Raji (cell line): ENCODE results near the gene GPR101.

Experiments
- POLR2A ChIP-seq: IDR thresholded peaks from 2 replicates; pipeline ENCODE4 v1.6.1; 2011; ENCODE audit warnings: low read depth, low read length, control low read depth; ENCODE audit not compliant: insufficient read depth

GPR101 gene

GRCh38 chrX:137033774-137034507 lies at the start of gene GPR101:
TSS of gene GPR101 (minus strand) at chrX:137033995. CDS start at chrX:137031674, 2,321 bp downstream.
- TF ChIP-seq POLR2A = no peak

GRCh38 chrX:137081239-137081638 lies 47.4 kb upstream of the GPR101 start:
- no peak for TF ChIP-seq POLR2A

- TF ChIP-seq POLR2A = no peak
Measured at GRCh38 chrX:137072396-137072795, 38.6 kb upstream of the GPR101 start.

- no peak for TF ChIP-seq POLR2A
Measured at GRCh38 chrX:137071596-137071995, 37.8 kb upstream of the GPR101 start.

GRCh38 chrX:137067147-137067546 lies 33.4 kb upstream of the GPR101 start:
- no peak for TF ChIP-seq POLR2A

- TF ChIP-seq POLR2A = no peak
Measured at GRCh38 chrX:137062915-137063617, 29.3 kb upstream of the GPR101 start.

GRCh38 chrX:137058339-137059127 lies 24.7 kb upstream of the GPR101 start:
- TF ChIP-seq POLR2A = no peak

GRCh38 chrX:137052643-137053235 lies 18.9 kb upstream of the GPR101 start:
- TF ChIP-seq POLR2A = no peak

- TF ChIP-seq POLR2A = no peak
Measured at GRCh38 chrX:137051978-137052642, 18.3 kb upstream of the GPR101 start.

GRCh38 chrX:137044893-137045292 lies 11.1 kb upstream of the GPR101 start:
- no peak for TF ChIP-seq POLR2A

- no peak for TF ChIP-seq POLR2A
Measured at GRCh38 chrX:137043736-137044135, 9.9 kb upstream of the GPR101 start.

GRCh38 chrX:137041329-137041728 lies 7.5 kb upstream of the GPR101 start:
- TF ChIP-seq POLR2A = no peak

- TF ChIP-seq POLR2A = no peak
Measured at GRCh38 chrX:137040113-137040794, 6.5 kb upstream of the GPR101 start.

GRCh38 chrX:137034508-137034872 lies 695 bp upstream of the GPR101 start:
- TF ChIP-seq POLR2A = no peak
